Myocyte (in vitro differentiated cells): ENCODE data around the gene SPANXN5. TPM values are rescaled to one million over a fixed set of nuclear protein-coding genes. Genes with fewer than 3 reads are reported as not detected.
"Not testable (repeated sequence)": the region's sequence is repeated elsewhere in the genome, so short reads cannot be mapped to it uniquely, and the experiment has no call there.

Source experiments
- DNase-seq: peaks from one replicate; pipeline ENCODE4 v3.0.0-alpha.2; 2012; ENCODE audit warnings: low read depth
- polyA plus RNA-seq: library from polyadenylated mRNA; unstranded; fragments of >200 nt; gene quantifications from one replicate; pipeline ENCODE4 v1.2.1, GENCODE V29; 2012; ENCODE audit warnings: missing spikeins
- total RNA-seq: library from RNA; depleted of rRNA; stranded (reverse); fragments of >200 nt; gene quantifications from 2 replicates; pipeline ENCODE4 v1.2.3, GENCODE V29; 2014

The SPANXN5 gene, protein sequence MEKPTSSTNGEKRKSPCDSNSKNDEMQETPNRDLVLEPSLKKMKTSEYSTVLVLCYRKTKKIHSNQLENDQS
- total RNA-seq, result not detected in 2 replicates
- polyA plus RNA-seq, result not detected

DNA sequence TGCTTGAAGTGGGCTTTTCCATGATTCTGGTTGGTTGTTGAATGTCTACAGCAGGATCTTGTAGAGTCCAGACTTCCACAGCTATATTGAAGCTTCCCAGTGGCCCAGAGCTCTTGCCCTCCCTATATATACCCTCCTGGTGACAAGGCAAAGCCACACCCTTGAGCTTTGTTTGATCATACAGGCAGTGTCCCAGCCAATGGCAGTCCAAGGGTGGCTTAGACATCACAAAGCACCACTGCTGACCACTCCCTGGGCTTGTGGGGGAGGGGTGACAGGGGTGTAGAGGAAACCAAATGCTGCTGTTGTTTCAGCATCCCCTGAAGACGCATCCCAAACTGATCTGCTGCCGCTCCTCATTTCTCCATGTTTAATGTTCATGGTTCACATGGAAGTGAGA is at the start of gene SPANXN5:
TSS of gene SPANXN5 (minus strand) at position 101 of the 400 bp plus-strand sequence. CDS start at position 22, 79 bp downstream.
- not testable (repeated sequence) for DNase-seq

DNA sequence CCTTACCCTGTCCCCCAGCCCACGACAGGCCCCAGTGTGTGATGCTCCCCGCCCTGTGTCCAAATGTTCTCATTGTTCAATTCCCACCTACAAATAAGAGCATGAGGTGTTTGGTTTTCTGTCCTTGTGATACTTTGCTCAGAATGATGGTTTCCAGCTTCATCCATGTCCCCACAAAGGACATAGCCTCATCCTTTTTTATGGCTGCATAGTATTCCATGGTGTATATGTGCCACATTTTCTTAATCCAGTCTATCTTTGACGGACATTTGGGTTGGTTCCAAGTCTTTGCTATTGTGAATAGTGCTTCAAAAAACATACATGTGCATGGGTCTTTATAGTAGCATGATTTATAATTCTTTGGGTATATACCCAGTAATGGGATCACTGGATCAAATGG is 46.4 kb upstream of the SPANXN5 start:
- not testable (repeated sequence) for DNase-seq

DNA sequence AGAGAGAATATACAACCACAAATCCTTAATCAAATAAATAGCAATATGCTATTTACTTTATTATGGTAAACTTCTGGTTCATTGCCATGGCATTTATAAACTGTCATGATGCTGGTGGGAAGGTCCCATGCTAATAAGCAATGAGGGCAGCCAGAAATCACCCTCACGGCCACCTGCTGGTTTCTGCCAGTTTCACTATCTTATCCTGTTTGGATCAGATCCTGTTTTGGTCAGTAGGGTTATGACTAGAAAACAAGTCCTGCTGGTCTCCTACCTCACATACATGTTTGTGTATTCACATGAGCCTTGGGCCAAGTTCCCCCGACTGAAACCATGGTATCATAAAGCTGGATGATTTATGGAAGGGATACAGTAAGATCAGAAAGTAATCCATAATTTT is 41.9 kb upstream of the SPANXN5 start:
- no peak for DNase-seq

DNA sequence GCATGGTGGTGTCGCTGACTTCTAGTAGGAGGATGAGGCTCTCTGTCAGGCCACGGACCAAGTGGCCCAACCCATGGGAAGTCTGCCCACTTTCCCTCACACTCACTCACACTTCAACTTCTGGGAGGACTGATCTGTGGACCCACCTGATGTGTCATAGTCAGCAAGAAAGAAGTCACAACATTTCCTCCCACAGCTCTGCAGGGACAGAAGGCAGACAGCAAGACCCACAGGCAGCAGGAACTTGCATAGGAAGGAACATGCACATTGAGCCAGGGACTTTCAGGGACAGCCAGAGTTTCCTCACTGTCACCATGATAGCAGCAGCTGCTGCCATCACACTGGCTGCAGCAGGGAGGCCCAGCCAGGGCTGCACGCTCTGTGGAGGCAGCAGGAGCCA is 33.3 kb upstream of the SPANXN5 start:
- no peak for DNase-seq

DNA sequence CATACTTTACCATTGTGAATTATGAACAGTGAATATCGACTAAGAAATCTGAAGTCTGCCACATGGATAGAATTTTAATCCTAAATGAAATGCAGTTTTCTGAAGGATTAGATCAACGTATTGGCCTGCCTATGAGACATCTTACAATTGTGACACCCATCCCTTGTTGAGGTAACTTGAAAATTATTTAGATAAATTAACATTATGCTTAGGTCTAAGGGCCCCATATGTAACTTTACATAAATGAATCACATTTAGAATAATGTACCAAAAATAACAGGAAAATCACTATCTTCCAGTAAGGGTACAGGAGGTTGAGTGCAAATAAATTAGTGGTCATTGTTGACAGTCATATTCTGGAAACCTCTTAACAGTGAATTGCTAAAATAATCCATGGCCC is 27.4 kb upstream of the SPANXN5 start:
- no peak for DNase-seq

DNA sequence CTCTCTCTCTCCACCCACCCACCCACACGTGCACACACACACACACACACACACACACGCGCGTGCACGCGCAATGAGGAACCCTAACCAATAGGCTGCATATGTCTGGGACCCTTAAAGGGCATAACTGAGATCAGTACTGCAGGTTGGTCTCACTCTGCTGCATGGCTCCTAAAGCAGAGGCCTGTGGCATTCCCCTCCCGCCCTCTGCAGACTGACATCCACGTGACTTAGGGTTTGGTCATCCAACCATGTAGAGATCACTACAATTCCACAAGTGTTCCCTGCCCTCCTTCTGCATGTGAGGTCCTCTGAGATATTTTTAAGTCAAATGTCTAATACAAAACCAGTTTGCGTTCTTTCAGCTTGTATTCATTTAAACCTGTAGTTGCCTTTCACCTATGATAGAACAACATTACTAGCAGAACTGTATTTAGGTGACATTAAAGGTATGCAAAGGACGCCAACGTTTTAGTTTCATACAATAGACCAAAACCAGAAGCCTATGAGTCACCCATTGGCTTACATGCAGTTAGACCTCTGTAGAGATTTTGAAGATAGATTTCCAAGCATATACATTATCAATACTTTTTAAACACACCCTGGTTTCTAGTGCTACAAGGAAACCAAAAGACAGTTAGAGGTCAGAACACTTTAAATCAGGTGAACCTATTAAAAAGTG is 24.0 kb upstream of the SPANXN5 start:
- no peak for DNase-seq

DNA sequence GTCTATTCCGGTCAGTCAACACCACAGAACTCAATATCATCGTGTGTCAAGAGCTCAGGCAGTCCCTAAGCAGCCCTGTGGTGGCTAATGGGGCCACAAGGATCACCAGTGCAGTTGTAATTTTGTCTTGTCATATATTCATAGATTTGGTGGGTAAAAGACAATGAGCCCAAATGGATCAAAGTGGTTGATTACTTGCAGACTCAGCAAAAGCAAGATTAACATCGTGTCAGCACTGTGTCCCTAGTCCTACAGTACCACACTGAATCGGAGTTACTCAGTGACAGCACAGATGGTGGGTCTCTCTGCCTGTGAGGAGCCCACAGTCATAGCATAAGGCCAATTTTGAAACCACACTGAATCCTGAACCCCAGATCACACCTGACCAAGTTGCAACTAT is 22.6 kb upstream of the SPANXN5 start:
- no peak for DNase-seq

DNA sequence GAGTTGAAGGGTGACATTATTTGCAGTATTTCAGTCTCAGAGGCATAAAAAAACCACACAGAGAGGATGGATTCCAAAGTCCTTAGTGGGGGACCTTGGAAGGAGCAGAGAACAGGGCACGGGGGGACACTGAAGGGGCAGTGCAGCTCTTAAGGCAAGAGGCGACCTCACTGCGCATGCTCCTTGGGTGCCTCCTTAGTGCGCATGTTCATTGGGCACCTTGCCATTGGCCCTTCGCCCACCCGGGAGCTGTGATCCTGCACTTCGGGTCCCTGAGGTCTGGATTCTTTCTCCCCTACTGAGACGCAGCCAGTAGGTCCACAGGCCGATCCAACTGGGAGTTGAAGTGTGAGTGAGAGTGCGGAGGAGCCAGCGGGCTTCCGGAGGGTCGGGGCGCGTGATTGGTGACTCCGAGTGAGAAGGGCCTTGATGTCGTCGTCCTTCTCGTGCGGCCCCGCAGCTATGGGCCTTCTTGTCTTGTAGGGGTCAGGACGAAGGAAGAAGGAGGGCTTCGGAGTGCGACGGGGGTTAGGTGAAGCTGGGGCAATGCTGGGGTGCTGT is 13.9 kb upstream of the SPANXN5 start, which contains the start of gene XAGE5:
TSS of gene XAGE5 (plus strand) at position 223 of the 561 bp plus-strand sequence. CDS start 1,280 bp downstream, outside the sequence.
- no peak for DNase-seq

DNA sequence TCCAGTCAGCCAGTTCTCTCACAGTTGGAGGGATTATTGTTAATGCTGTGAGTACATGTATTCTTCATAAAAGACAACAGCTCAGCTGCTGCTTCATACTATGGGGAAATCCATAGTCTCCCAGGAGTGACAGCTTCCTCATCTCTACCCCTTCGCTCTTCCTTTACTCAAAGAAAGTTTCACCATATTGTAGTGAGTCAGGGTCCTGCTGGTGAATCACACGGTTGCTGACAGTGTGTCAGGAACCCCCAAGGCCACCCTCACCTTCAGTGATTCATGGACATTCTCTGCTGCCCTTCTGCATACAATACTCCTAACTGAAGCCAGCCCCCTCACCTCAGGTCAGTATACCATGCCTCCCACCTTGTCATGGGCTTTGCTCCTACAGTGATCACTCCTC is 7.6 kb upstream of the SPANXN5 start:
- not testable (repeated sequence) for DNase-seq

DNA sequence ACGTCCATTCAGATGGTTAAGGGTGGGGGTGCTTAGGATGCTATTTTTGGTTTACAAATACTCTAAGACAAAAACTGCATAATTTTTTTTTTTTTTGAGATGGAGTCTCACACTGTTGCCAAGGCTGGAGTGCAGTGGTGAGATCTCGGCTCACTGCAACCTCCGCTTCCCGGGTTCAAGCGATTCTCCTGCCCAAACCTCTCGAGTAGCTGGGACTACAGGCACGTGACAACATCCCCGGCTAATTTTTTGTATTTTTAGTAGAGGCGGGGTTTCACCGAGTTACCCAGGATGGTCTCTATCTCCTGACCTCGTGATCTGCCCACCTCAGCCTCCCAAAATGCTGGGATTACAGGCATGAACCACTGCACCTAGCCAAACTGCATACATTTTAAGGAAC is 23.7 kb downstream of the SPANXN5 start:
- DNase-seq, result not testable (repeated sequence)

DNA sequence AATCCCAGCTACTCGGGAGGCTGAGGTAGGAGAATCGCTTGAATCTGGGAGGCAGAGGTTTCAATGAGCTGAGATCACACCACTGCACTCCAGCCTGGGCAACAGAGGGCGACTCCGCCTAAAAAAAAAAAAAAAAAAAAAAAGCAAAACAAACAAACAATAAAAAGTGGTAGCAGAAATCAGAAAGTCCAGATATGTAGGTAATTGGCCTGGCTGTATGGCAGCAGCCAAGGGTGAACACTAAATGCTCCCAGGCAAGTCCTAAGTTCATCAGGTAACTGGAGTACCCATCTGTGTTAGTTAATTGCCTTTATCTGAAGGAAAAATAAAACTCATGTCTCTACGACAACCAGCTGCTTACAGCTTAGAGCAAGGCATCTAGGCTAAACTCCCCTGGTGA is 31.2 kb downstream of the SPANXN5 start:
- DNase-seq, result not testable (repeated sequence)

DNA sequence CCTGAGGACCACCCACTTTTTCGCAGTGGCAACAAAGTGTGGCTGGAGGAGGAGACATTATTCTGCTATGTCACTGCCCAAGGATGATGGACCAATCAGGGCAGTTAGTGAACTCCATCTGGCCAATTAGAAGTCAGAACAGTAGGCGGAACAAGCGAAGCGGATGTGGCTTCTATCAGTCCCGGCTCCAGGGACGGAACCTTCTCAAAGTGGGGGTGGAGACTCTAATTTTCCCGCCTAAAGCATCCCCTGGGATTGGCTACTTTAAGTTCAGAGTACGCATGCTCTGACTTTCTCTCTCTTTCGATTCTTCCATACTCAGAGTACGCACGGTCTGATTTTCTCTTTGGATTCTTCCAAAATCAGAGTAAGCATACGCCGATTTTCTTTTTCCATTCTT is 46.3 kb downstream of the SPANXN5 start, which contains the start of gene SSX2B:
TSS of gene SSX2B (plus strand) at position 301 of the 400 bp plus-strand sequence. CDS start 1,429 bp downstream, outside the sequence.
- not testable (repeated sequence) for DNase-seq

Other genes starting within 250 kb of the SPANXN5 start
- gene SSX7, start 142.5 kb downstream of the SPANXN5 start, total RNA-seq, result not detected in 2 replicates
- gene SSX2, start 90.2 kb downstream of the SPANXN5 start, total RNA-seq, result not detected in 2 replicates
- not detected in 2 replicates for gene SSX2B, start 46.2 kb downstream of the SPANXN5 start, total RNA-seq
- gene XAGE5, start 13.9 kb upstream of the SPANXN5 start, total RNA-seq, result not detected in 2 replicates
- not detected in 2 replicates for gene XAGE3, start 70.7 kb upstream of the SPANXN5 start, total RNA-seq
- 19.3 and 22.8 TPM in 2 replicates for gene FAM156B, start 99.9 kb upstream of the SPANXN5 start, total RNA-seq
- 16.7 and 30.5 TPM in 2 replicates for gene FAM156A, start 161.1 kb upstream of the SPANXN5 start, total RNA-seq